Measurements from ENCODE around the gene NUAK1. TPM values are rescaled to one million over a fixed set of nuclear protein-coding genes. Genes with fewer than 3 reads are reported as not detected.

The NUAK1 gene
- total RNA-seq, 2 experiments from 2014 or later, result 0.03 TPM; not detected in 1

DNA sequence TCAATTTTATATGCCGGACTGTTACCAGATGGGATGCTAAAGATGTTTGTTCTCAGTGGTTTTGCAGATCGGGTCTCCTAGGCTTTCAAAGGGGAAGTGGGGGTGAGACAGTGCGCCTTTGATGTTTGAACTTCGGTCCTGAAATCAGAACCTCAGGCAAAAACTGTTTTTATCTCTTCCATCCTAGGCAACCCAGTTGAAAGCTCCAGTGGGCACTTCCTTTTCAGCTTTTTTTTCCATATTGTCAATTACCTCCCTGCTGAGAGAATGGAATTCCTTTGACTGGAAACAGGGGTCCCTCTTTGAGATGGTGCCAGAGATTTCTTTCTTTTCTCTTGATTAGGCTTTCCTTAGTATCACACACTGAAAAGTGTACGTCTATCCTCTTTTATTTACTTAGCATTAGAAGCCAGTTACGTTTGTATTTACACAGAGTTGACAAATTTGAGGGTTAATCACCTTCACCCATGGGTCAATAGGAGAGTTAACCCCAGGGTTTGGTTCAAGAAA, 40.0 kb downstream of the NUAK1 start:
- no peaks in the 10 kb centered on the region for H3K79me2 ChIP-seq (ENCODE audit: insufficient read depth, low read depth, low read length)
- no peak for DNase-seq (ENCODE audit: low spot score)
- H3K4me1 ChIP-seq (ENCODE audit: insufficient read depth, low read length, poor library complexity, severe bottlenecking), result no peaks in the 10 kb centered on the region
- H3K9me2 ChIP-seq (ENCODE audit: insufficient read depth, low read length), result no peaks in the 10 kb centered on the region
- POLR2A ChIA-PET, result no interaction called here
- no peaks in the 10 kb centered on the region for H3K9me3 ChIP-seq (ENCODE audit: low read length)
- intact Hi-C loops (cut with micrococcal nuclease; ENCODE audit: unreplicated experiment), result no loop called here
- CTCF ChIA-PET (ENCODE audit: unreplicated experiment), result interaction anchor here (1.1 kb wide), 1 partner anchor 14 kb away, joined by 3 read pairs; no protein-coding TSS in a partner anchor
- H3K27ac ChIP-seq (ENCODE audit: low read depth, low read length, poor library complexity, severe bottlenecking), result no peak overlapping the region
- H4K20me1 ChIP-seq (ENCODE audit: insufficient read depth, low read length), result no peaks in the 10 kb centered on the region
- H3K4me3 ChIP-seq (ENCODE audit: low read depth, low read length, poor library complexity, severe bottlenecking), result no peak overlapping the region
- H3K4me2 ChIP-seq (ENCODE audit: low read length), result no peak overlapping the region
- no peak for TF ChIP-seq EZH2phosphoT487 (IDR thresholded peaks at IDR 0.05; ENCODE audit: borderline replicate concordance, low read depth, low read length)
- no peak for TF ChIP-seq CTCF (conservative IDR thresholded peaks at IDR 0.05; ENCODE audit: low read length)
- no TSS peak for BruUV-seq (replicated peaks)
- H3K36me3 ChIP-seq (ENCODE audit: insufficient read depth, low read length), result no peaks in the 10 kb centered on the region
- no peak overlapping the region for H2AFZ ChIP-seq (ENCODE audit: low read length)

- Histone ChIP-seq H3K4me1 (ENCODE audit: insufficient read depth, low read length, poor library complexity, severe bottlenecking) (no peaks in the 10 kb centered on the region), H3K4me2 (ENCODE audit: low read length) (no peak overlapping the region), H3K36me3 (ENCODE audit: insufficient read depth, low read length) (no peaks in the 10 kb centered on the region), H2AFZ (ENCODE audit: low read length) (no peak overlapping the region), H3K79me2 (ENCODE audit: insufficient read depth, low read depth, low read length) (no peaks in the 10 kb centered on the region), H3K27ac (ENCODE audit: low read depth, low read length, poor library complexity, severe bottlenecking) (no peak overlapping the region), H3K9me3 (ENCODE audit: low read length) (no peaks in the 10 kb centered on the region), H3K9me2 (ENCODE audit: insufficient read depth, low read length) (no peaks in the 10 kb centered on the region), H4K20me1 (ENCODE audit: insufficient read depth, low read length) (no peaks in the 10 kb centered on the region), H3K4me3 (ENCODE audit: low read depth, low read length, poor library complexity, severe bottlenecking) (no peak overlapping the region)
- TF ChIP-seq EZH2phosphoT487 (IDR thresholded peaks at IDR 0.05; ENCODE audit: borderline replicate concordance, low read depth, low read length) (no peak), CTCF (conservative IDR thresholded peaks at IDR 0.05; ENCODE audit: low read length) (no peak)
- ChIA-PET CTCF (ENCODE audit: unreplicated experiment) (no interaction called here), POLR2A (no interaction called here)
- intact Hi-C loops (cut with micrococcal nuclease; ENCODE audit: unreplicated experiment), result no loop called here
- no TSS peak for BruUV-seq (replicated peaks)
- DNase-seq (ENCODE audit: low spot score), result no peak
These were observed 41.7 kb downstream of the NUAK1 start for GRCh38 chr12:106097011-106097410.

DNA sequence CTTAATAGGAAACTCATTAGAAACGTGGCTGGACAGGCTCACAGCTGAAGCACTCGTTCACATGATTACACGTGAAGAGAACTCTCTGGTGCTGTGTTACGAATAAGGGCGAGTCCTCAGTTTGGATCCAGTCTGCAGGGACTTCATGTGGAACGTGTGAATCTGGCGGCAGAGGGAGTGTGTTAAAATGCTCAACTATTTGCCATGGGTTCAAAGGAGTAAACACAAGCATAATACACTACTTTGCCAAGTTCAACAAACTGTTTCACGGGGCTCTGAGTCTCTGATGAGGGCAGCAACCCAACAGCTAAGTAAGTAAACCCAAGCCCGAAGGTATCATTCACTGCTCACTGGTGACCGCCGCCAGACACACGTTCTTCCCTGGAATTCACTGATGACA, 42.4 kb downstream of the NUAK1 start:
- POLR2A ChIA-PET, result interaction anchor here (0.7 kb wide), 1 partner anchor 1717 kb away, joined by 3 read pairs; no protein-coding TSS in a partner anchor
- Histone ChIP-seq H3K9me2 (ENCODE audit: insufficient read depth, low read length) (no peaks in the 10 kb centered on the region), H3K79me2 (ENCODE audit: insufficient read depth, low read depth, low read length) (no peaks in the 10 kb centered on the region), H3K4me1 (ENCODE audit: insufficient read depth, low read length, poor library complexity, severe bottlenecking) (no peaks in the 10 kb centered on the region), H3K4me2 (ENCODE audit: low read length) (no peak overlapping the region), H3K9me3 (ENCODE audit: low read length) (no peaks in the 10 kb centered on the region), H3K27ac (ENCODE audit: low read depth, low read length, poor library complexity, severe bottlenecking) (no peak overlapping the region), H4K20me1 (ENCODE audit: insufficient read depth, low read length) (no peaks in the 10 kb centered on the region), H3K4me3 (ENCODE audit: low read depth, low read length, poor library complexity, severe bottlenecking) (no peak overlapping the region), H3K36me3 (ENCODE audit: insufficient read depth, low read length) (no peaks in the 10 kb centered on the region), H2AFZ (ENCODE audit: low read length) (no peak overlapping the region)
- CTCF ChIA-PET (ENCODE audit: unreplicated experiment), result no interaction called here
- BruUV-seq (replicated peaks), result no TSS peak
- TF ChIP-seq EZH2phosphoT487 (IDR thresholded peaks at IDR 0.05; ENCODE audit: borderline replicate concordance, low read depth, low read length), result no peak
- no peak for TF ChIP-seq CTCF (conservative IDR thresholded peaks at IDR 0.05; ENCODE audit: low read length)
- no peak for DNase-seq (ENCODE audit: low spot score)
- intact Hi-C loops (cut with micrococcal nuclease; ENCODE audit: unreplicated experiment), result no loop called here
